Naive thymus-derived CD4-positive, alpha-beta T cell (primary cell): ENCODE data around the gene MORN1. TPM values are rescaled to one million over a fixed set of nuclear protein-coding genes. Genes with fewer than 3 reads are reported as not detected.

Experiments
- ATAC-seq: fragments of 150-1000 bp; cut with Tn5 transposase; 2 replicates; pipeline ENCODE4 v1.10.0; 2021; ENCODE audit warnings: mild to moderate bottlenecking, moderate library complexity
- CTCF ChIA-PET: fragments of 350-600 bp; sonication (Branson Sonifier 250); formaldehyde crosslinking; loops from one replicate; lab custom pipeline; 2021; ENCODE audit warnings: antibody characterized with exemption; lab: Charles Lee
- POLR2A ChIA-PET: fragments of 350-600 bp; sonication (Branson Sonifier 250); formaldehyde crosslinking; loops from one replicate; lab custom pipeline; 2021; ENCODE audit warnings: antibody characterized with exemption, inconsistent platforms; lab: Charles Lee
- DNase-seq, 9 donors: peaks; one replicate each; pipeline versions ENCODE4 v3.0.0 to v3.0.0-alpha.2; 2020 to 2022; ENCODE audit warnings: mixed read lengths in 1 of 9
- H3K27ac ChIP-seq: one replicate; pipeline ENCODE4 v1.7.0; 2013; ENCODE audit warnings: mild to moderate bottlenecking, low read depth, low read length, moderate library complexity
- H3K27me3 ChIP-seq, 2 donors: one replicate each; pipeline ENCODE4 v1.7.0; 2013; ENCODE audit warnings: low read length in 2 of 2, mild to moderate bottlenecking in 2 of 2, moderate library complexity in 2 of 2; ENCODE audit not compliant: control insufficient read depth in 2 of 2, insufficient read depth in 2 of 2
- H3K36me3 ChIP-seq, 3 experiments: 1 replicate in 2 of 3; 2 replicates in 1 of 3; pipeline ENCODE4 v1.7.0; 2013; ENCODE audit warnings: low read length in 3 of 3, mild to moderate bottlenecking in 3 of 3, moderate library complexity in 1 of 3; ENCODE audit not compliant: insufficient read depth in 3 of 3, control insufficient read depth in 2 of 3
- H3K4me1 ChIP-seq, 2 donors: one replicate each; pipeline ENCODE4 v1.7.0; 2013; ENCODE audit warnings: low read length in 2 of 2, mild to moderate bottlenecking in 2 of 2, moderate library complexity in 1 of 2; ENCODE audit not compliant: control insufficient read depth in 2 of 2, insufficient read depth in 2 of 2
- H3K4me3 ChIP-seq: 2 replicates; pipeline ENCODE4 v1.7.0; 2013; ENCODE audit warnings: mild to moderate bottlenecking, low read length
- H3K9me3 ChIP-seq, 3 experiments: 1 replicate in 2 of 3; 2 replicates in 1 of 3; pipeline ENCODE4 v1.7.0; 2013; ENCODE audit warnings: low read length in 3 of 3; ENCODE audit not compliant: control insufficient read depth in 2 of 3
- H3K27ac Mint-ChIP-seq, 9 donors: one replicate each; pipeline ENCODE4 v1.8.0; 2020 to 2022; ENCODE audit warnings: mixed read lengths in 9 of 9, mild to moderate bottlenecking in 8 of 9, moderate library complexity in 5 of 9, inconsistent platforms in 2 of 9
- H3K27me3 Mint-ChIP-seq, 5 donors: one replicate each; pipeline ENCODE4 v1.8.0; 2021 to 2022; ENCODE audit warnings: mixed read lengths in 5 of 5, mild to moderate bottlenecking in 1 of 5
- H3K36me3 Mint-ChIP-seq, 5 donors: one replicate each; pipeline ENCODE4 v1.8.0; 2020 to 2022; ENCODE audit warnings: mixed read lengths in 5 of 5, mild to moderate bottlenecking in 3 of 5, inconsistent platforms in 1 of 5
- H3K4me1 Mint-ChIP-seq, 7 donors: one replicate each; pipeline ENCODE4 v1.8.0; 2020 to 2022; ENCODE audit warnings: mixed read lengths in 7 of 7, mild to moderate bottlenecking in 3 of 7, inconsistent platforms in 1 of 7
- H3K4me3 Mint-ChIP-seq, 10 donors: one replicate each; pipeline ENCODE4 v1.8.0; 2020 to 2022; ENCODE audit warnings: mild to moderate bottlenecking in 10 of 10, mixed read lengths in 10 of 10, moderate library complexity in 6 of 10, inconsistent platforms in 2 of 10
- H3K9me3 Mint-ChIP-seq, 11 donors: one replicate each; pipeline ENCODE4 v1.8.0; 2020 to 2022; ENCODE audit warnings: mixed read lengths in 11 of 11, mild to moderate bottlenecking in 4 of 11, inconsistent platforms in 1 of 11, moderate library complexity in 1 of 11
- intact Hi-C, 2 donors: fragments of 100-400 bp; cut with micrococcal nuclease; formaldehyde crosslinking; loops; one replicate each; pipeline ENCODE4 v1.15.1; 2023
- polyA plus RNA-seq, 2 donors: library from polyadenylated mRNA; unstranded; fragments of 300-500 nt; fragmentation: Illumina TruSeq; gene quantifications; one replicate each; pipeline ENCODE4 v1.2.3, GENCODE V29; 2021
- total RNA-seq, 6 experiments: library from RNA in 5 of 6; stranded (reverse) in 5 of 6; gene quantifications; 1 replicate in 5 of 6; 2 replicates in 1 of 6; pipeline ENCODE4 v1.2.3 and lab custom pipeline; 2021 to 2026

MORN1 gene
- total and polyA plus RNA-seq, 7 experiments from 2014 or later: 5.0 to 16.4 (median 9.2) TPM

GRCh38 chr1:2395245-2395644 is 3.9 kb upstream of the MORN1 start:
- Histone ChIP-seq H3K36me3 (peaks cover 12 to 65% (median 25%) of the 10 kb centered on the region in 3 experiments), H3K4me1 (peaks cover 23 to 33% of the 10 kb centered on the region in 2 donors), H3K9me3 (no peaks in the 10 kb centered on the region), H3K27ac (no peak overlapping the region), H3K4me3 (no peak overlapping the region), H3K27me3 (no peaks in the 10 kb centered on the region)
- ChIA-PET POLR2A (no interaction called here), CTCF (no interaction called here)
- Mint-ChIP-seq H3K27ac (peak overlapping the region in 1 of 9 donors; percentile 39), H3K27me3 (no peaks in the 10 kb centered on the region), H3K4me3 (peak overlapping the region in 3 of 10 donors; percentile 1 to 80 (median 21)), H3K4me1 (peaks cover 23 to 50% (median 43%) of the 10 kb centered on the region in 7 donors), H3K9me3 (no peaks in the 10 kb centered on the region), H3K36me3 (peaks cover 4 to 36% (median 8%) of the 10 kb centered on the region in 5 donors)
- intact Hi-C loops: no loop called here
- DNase-seq (no peak), ATAC-seq (no peak)

- Mint-ChIP-seq H3K36me3 (peaks cover 4 to 32% (median 8%) of the 10 kb centered on the region in 5 donors), H3K4me3 (peak overlapping the region in 3 of 10 donors; percentile 21 to 90 (median 80))
- CTCF ChIA-PET: no interaction called here
These were observed 3.4 kb upstream of the MORN1 start for GRCh38 chr1:2394761-2395160.

GRCh38 chr1:2394220-2394619 is 2.9 kb upstream of the MORN1 start:
- intact Hi-C loops: no loop called here

More at GRCh38 chr1:2394761-2395160, 3.4 kb upstream of the MORN1 start:
- DNase-seq (no peak), ATAC-seq (no peak)
- Mint-ChIP-seq H3K4me1 (peaks cover 23 to 52% (median 47%) of the 10 kb centered on the region in 7 donors), H3K27ac (peak overlapping the region in 2 of 9 donors; percentile 39 to 56), H3K9me3 (no peaks in the 10 kb centered on the region), H3K27me3 (no peaks in the 10 kb centered on the region)
- no peak overlapping the region for H3K4me3 ChIP-seq
- peaks cover 23 to 33% of the 10 kb centered on the region in 2 donors for H3K4me1 ChIP-seq
- peaks cover 10 to 60% (median 25%) of the 10 kb centered on the region in 3 experiments for H3K36me3 ChIP-seq
- no peaks in the 10 kb centered on the region for H3K27me3 ChIP-seq
- POLR2A ChIA-PET: interaction anchor here (0.9 kb wide), 1 partner anchor 15 kb away, joined by 3 read pairs; no protein-coding TSS in a partner anchor
- intact Hi-C loops: no loop called here
- H3K27ac ChIP-seq: peak overlapping the region; percentile 39
- H3K9me3 ChIP-seq: no peaks in the 10 kb centered on the region

GRCh38 chr1:2393471-2393877 is 2.1 kb upstream of the MORN1 start:
- intact Hi-C loops: no loop called here
- H3K27ac ChIP-seq: peak overlapping the region; percentile 82

More at GRCh38 chr1:2394220-2394619, 2.9 kb upstream of the MORN1 start:
- H3K4me3 ChIP-seq: no peak overlapping the region
- H3K27ac ChIP-seq: peak overlapping the region; percentile 39
- CTCF ChIA-PET: interaction anchor here (0.6 kb wide), 1 partner anchor 248 kb away, joined by 3 read pairs; no protein-coding TSS in a partner anchor
- H3K36me3 Mint-ChIP-seq: peaks cover under 1 to 28% (median 5%) of the 10 kb centered on the region in 5 donors
- DNase-seq (no peak), ATAC-seq (no peak)
- H3K27ac Mint-ChIP-seq: peak overlapping the region in 4 of 9 donors; percentile 39 to 90 (median 70)
- peaks cover 23 to 50% (median 44%) of the 10 kb centered on the region in 7 donors for H3K4me1 Mint-ChIP-seq
- POLR2A ChIA-PET: interaction anchor here (0.9 to 1.0 kb wide), 3 partner anchors 16 to 86 kb away, joined by 3 read pairs; no protein-coding TSS in a partner anchor
- H3K9me3 ChIP-seq: no peaks in the 10 kb centered on the region
- no peaks in the 10 kb centered on the region for H3K27me3 ChIP-seq
- no peaks in the 10 kb centered on the region for H3K9me3 Mint-ChIP-seq
- peaks cover 5 to 55% (median 19%) of the 10 kb centered on the region in 3 experiments for H3K36me3 ChIP-seq
- peak overlapping the region in 4 of 10 donors; percentile 80 to 91 (median 90) for H3K4me3 Mint-ChIP-seq
- H3K4me1 ChIP-seq: peaks cover 23 to 33% of the 10 kb centered on the region in 2 donors
- no peaks in the 10 kb centered on the region for H3K27me3 Mint-ChIP-seq

GRCh38 chr1:2392686-2393085 is 1.3 kb upstream of the MORN1 start:
- Histone ChIP-seq H3K27ac (peak overlapping the region; percentile 82), H3K4me1 (peaks cover 23 to 33% of the 10 kb centered on the region in 2 donors), H3K9me3 (no peaks in the 10 kb centered on the region), H3K27me3 (no peaks in the 10 kb centered on the region), H3K36me3 (peaks cover 5 to 40% (median 10%) of the 10 kb centered on the region in 3 experiments), H3K4me3 (peak overlapping the region; percentile 77)
- ChIA-PET POLR2A (interaction anchor here (1.2 to 2.8 kb wide), 5 partner anchors 8 to 193 kb away, joined by 4 to 20 read pairs (median 10); partner anchors contain the start of gene PEX10), CTCF (interaction anchor here (0.5 to 1.0 kb wide), 2 partner anchors 444 to 1515 kb away, joined by 3 to 5 read pairs; no protein-coding TSS in a partner anchor)
- H3K4me1 Mint-ChIP-seq: peaks cover 23 to 47% (median 40%) of the 10 kb centered on the region in 7 donors
- DNase-seq: no peak
- peak overlapping the region; percentile 80 to 93 (median 90) for H3K4me3 Mint-ChIP-seq
- intact Hi-C loops: no loop called here
- no peaks in the 10 kb centered on the region for H3K27me3 Mint-ChIP-seq
- no peak for ATAC-seq
- H3K9me3 Mint-ChIP-seq: no peaks in the 10 kb centered on the region
- peaks cover 0 to 25% (median 3%) of the 10 kb centered on the region in 5 donors for H3K36me3 Mint-ChIP-seq
- peak overlapping the region; percentile 63 to 96 (median 88) for H3K27ac Mint-ChIP-seq

More at GRCh38 chr1:2393471-2393877, 2.1 kb upstream of the MORN1 start:
- CTCF ChIA-PET: interaction anchor here (0.6 to 1.0 kb wide), 2 partner anchors 247 to 443 kb away, joined by 3 read pairs; no protein-coding TSS in a partner anchor
- Histone ChIP-seq H3K27me3 (no peaks in the 10 kb centered on the region), H3K36me3 (peaks cover 5 to 48% (median 15%) of the 10 kb centered on the region in 3 experiments), H3K9me3 (no peaks in the 10 kb centered on the region), H3K4me3 (no peak overlapping the region), H3K4me1 (peaks cover 23 to 33% of the 10 kb centered on the region in 2 donors)
- DNase-seq (no peak), ATAC-seq (no peak)
- no peaks in the 10 kb centered on the region for H3K27me3 Mint-ChIP-seq
- peak overlapping the region; percentile 80 to 93 (median 90) for H3K4me3 Mint-ChIP-seq
- peaks cover 23 to 47% (median 40%) of the 10 kb centered on the region in 7 donors for H3K4me1 Mint-ChIP-seq
- H3K36me3 Mint-ChIP-seq: peaks cover 0 to 25% (median 3%) of the 10 kb centered on the region in 5 donors
- H3K27ac Mint-ChIP-seq: peak overlapping the region; percentile 18 to 95 (median 87)
- POLR2A ChIA-PET: interaction anchor here (0.9 to 1.0 kb wide), 2 partner anchors 22 to 85 kb away, joined by 3 read pairs; no protein-coding TSS in a partner anchor
- no peaks in the 10 kb centered on the region for H3K9me3 Mint-ChIP-seq

GRCh38 chr1:2391931-2392509 is 666 bp upstream of the MORN1 start:
- CTCF ChIA-PET: interaction anchor here (0.5 to 1.4 kb wide), 3 partner anchors 15 to 1516 kb away, joined by 4 to 6 read pairs (median 5); no protein-coding TSS in a partner anchor
- peak overlapping the region; percentile 63 to 96 (median 88) for H3K27ac Mint-ChIP-seq
- DNase-seq: no peak
- Histone ChIP-seq H3K4me3 (peak overlapping the region; percentile 77), H3K27ac (peak overlapping the region; percentile 82), H3K27me3 (no peaks in the 10 kb centered on the region), H3K36me3 (peaks cover 0 to 33% (median 7%) of the 10 kb centered on the region in 3 experiments), H3K9me3 (no peaks in the 10 kb centered on the region), H3K4me1 (peaks cover 23 to 33% of the 10 kb centered on the region in 2 donors)
- H3K9me3 Mint-ChIP-seq: no peaks in the 10 kb centered on the region
- POLR2A ChIA-PET: interaction anchor here (0.6 to 2.8 kb wide), 23 partner anchors 9 to 201 kb away, joined by 3 to 20 read pairs (median 5); partner anchors contain the start of genes FAAP20, PANK4, PEX10 and TNFRSF14
- peak overlapping the region; percentile 80 to 93 (median 90) for H3K4me3 Mint-ChIP-seq
- H3K36me3 Mint-ChIP-seq: peaks cover 0 to 18% (median 1%) of the 10 kb centered on the region in 5 donors
- intact Hi-C loops: loop anchor here (1.0 to 2.0 kb wide), 16 partner anchors 20 to 1259 kb away; partner anchors contain the start of genes FAAP20 (in 2 of the 2), PANK4 (in 2 of the 2), PEX10 (in 2 of the 2) and PRKCZ (in 1 of the 2)
- ATAC-seq: peak; percentile 10
- peaks cover 23 to 43% (median 36%) of the 10 kb centered on the region in 7 donors for H3K4me1 Mint-ChIP-seq
- H3K27me3 Mint-ChIP-seq: no peaks in the 10 kb centered on the region
